SH-SY5Y (cell line): ENCODE measurements around the gene ZNF385C.

ENCODE experiments used
- GATA2 ChIP-seq: IDR thresholded peaks from 2 replicates; pipeline ENCODE4 v1.6.1; 2011; ENCODE audit warnings: mild to moderate bottlenecking, low read depth, low read length
- GATA3 ChIP-seq: IDR thresholded peaks from 2 replicates; pipeline ENCODE4 v1.6.1; 2011; ENCODE audit warnings: low read depth, mild to moderate bottlenecking, low read length, moderate library complexity

- no peak for TF ChIP-seq GATA2
- no peak for TF ChIP-seq GATA3
These were observed 96.5 kb downstream of the ZNF385C start for GRCh38 chr17:42001729-42002128.
